ENCODE results near the gene LRRC37A3. TPM values are rescaled to one million over a fixed set of nuclear protein-coding genes. Genes with fewer than 3 reads are reported as not detected.
"Not testable (repeated sequence)": the region's sequence is repeated elsewhere in the genome, so short reads cannot be mapped to it uniquely, and the experiment has no call there.

LRRC37A3 gene
- total RNA-seq, 1 donor from 2014 or later, result 62.4 TPM

DNA sequence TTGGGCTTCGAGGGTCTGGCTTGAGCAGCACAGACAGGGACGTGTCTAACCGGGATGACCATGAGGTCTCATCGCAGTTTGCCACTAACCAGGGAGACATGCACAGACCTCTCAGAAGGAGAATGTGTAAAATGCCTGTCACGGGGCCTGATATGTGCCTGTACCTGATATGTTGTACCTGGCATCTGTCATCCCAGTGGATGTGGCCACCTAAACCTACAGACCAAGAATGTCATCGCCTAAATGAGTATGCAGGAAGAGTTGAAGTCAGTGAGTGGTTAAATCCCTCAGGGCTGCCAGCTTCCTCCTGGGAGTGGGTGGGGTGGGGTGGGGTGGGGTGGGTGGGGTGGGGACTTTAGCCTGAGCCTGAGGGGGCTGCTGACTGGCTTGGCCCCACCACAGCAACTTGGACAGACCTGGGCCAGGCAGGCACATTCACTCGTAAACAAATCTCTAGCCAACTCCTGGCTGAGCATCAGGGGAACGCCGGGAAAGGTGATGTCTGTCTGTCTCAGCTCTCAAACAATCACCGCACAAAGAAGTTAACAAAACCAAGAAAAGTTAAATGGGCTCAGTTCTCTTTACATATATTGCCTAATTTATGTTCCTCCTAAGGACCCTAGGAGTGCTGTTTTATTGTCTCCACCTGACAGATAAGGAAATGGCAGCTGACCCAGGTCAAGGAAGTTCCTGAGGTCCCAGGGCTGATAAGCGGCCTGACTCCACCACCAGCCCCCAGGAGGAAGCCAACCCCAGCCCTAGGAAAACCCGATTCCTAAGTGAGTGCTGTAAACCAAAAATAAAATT is 89.3 kb downstream of the LRRC37A3 start:
- DNase-seq, result not testable (repeated sequence)

DNA sequence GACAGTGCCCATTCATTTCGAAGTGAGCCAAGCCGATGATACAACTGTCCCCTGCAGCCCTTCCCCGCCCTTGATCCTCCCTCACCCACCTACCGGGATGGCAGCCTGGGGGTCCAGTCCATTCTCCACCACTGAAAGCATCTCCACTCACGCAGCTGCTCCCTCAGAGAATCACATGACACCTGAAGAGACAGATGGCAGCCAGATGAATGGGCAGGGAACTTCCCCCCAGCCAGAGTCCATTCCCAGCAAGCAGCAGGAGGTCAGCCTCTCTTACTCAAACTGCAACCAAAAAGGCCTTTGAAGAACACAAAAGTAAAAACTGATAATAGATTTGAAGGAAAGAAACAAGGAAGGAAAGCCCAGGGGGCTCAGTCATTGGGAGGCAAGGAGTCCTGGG is 90.2 kb downstream of the LRRC37A3 start:
- DNase-seq, result not testable (repeated sequence)

DNA sequence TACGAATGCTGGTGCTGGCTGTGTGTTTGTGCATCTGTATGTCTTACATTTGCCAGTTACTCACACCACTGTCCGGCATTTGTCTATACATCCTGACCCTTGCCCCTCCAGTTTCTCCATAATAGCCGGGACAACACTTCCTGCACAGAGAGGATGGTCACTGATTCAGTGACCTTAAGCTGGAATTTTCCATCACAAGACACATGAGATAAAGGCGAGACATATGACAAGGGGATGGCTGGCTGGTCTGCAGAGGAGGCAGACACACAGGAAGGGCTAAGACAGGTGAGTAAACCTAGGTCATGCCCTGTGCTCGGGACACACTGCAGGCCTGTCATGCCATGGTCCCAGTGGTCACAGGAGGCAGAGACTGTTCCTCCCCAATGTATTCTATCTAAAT is 100.4 kb downstream of the LRRC37A3 start:
- DNase-seq, result not testable (repeated sequence)

DNA sequence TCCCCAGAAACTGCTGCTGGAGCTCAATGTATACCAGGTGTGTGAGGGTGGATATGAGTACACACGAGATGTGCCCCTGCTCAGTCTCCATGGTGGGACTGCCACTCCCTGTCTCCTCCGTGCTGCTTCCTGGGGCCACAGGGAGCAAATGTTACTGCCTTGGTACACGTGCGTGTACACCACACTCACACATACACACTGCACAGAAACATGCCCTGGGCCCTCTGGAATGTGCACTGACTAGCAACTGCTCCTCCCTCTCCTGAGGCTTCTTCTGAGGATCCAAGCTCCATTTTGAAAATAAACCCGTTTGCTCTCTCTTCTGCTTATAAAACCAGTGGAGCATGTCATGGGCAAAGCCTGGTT is 103.5 kb downstream of the LRRC37A3 start:
- not testable (repeated sequence) for DNase-seq

DNA sequence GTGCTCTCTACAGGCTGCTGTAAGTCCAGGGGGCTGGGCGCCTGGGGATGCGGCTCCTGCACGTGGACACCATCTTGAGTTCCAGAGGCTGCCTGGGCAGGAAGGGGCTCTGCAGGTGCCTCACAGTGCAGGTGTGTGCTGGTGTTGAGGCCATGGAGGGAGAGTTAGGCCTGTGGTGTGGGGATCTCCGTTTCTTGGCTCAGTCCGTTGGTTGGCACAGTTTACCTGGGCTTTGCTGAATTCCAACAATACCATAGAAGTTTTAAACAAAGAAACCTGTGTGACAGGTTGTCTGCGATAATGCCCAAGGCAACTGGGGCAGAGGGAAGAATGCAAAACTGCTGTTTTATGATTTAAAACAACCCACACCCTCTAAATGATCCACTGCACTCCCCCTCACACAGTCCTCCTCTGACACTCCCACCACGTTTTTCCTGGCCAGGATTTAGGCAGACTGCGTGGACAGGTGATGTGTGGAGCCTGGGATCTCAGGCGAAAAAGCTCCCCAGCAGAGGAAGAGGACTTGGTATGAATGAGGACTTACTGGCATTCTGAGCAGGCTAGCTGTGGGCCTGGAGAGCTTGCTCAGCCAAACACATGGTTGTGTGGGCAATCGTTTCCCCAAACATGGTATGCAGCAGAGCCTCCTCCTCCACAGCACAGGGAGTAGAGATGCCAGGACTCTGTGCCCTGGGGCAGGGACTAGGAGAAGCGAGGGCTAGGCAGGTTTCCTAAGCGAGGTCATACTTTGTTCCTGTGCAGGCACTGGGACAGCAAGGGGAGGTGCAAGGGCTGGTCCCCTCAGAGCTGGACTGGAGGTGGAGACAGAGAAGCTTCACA is 104.1 kb downstream of the LRRC37A3 start:
- DNase-seq, result not testable (repeated sequence)

DNA sequence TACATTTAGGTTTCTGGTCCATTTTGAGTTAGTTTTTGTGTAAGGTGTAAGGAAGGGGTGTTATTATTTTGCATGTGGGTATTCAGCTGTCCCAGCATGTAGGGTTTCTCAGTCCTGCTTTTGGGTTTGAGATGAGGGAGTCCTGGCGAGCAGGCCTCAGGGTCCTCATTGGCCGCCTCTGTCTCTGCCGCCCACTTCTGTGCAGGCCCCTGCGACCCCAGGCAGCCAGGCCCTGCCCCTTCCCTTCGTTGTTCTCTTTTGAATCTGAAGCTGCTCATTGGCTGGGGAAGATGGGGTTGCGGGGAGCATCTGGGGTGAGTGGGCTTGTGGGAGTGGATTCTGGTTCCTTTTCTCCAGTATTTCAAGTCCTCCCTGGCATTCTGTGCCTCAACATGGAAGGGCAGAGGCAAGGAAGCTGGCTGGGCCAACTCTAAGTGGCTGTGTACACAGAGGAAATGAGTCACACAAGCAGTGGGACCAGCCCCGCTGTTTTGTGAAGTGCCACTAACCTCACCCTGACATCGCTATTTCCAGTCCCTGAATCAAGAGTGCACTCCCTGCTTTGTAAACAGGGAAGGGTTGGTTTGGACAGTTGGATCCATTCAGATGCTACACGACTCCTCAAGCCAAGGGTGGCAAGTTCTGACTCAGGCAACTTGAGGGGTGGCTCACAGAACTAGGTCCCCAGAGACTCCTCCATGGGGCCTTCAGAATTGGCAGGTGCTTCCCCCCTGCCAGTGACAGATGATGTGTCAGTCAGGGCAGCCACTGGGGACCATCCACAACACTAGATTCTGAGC is 110.9 kb downstream of the LRRC37A3 start:
- not testable (repeated sequence) for DNase-seq

Small RNA genes within 50 kb of the gene (small RNA-seq; reads per million reads assigned to genes)
- gene AC037487.3 (not detected), gene AC103810.6 (not detected), gene AC103810.7 (not detected), gene RDM1P4 (not detected), gene RN7SL404P (not detected), gene RNU7-115P (not detected)

Other genes starting within 250 kb of the LRRC37A3 start
- gene GNA13, start 137.3 kb upstream of the LRRC37A3 start, total RNA-seq, result 99.7 TPM
- 4.2 TPM for gene RGS9, start 217.9 kb upstream of the LRRC37A3 start, total RNA-seq